ENCODE data around the gene SLC43A3.
"Not testable (repeated sequence)": the region's sequence is repeated elsewhere in the genome, so short reads cannot be mapped to it uniquely, and the experiment has no call there.

SLC43A3 gene

GRCh38 chr11:57376095-57377090, 50.5 kb downstream of the SLC43A3 start:
- DNase-seq: no peak

GRCh38 chr11:57375490-57375889, 51.4 kb downstream of the SLC43A3 start:
- DNase-seq: no peak

GRCh38 chr11:57374966-57375365, 52.0 kb downstream of the SLC43A3 start:
- no peak for DNase-seq

GRCh38 chr11:57373146-57373545, 53.8 kb downstream of the SLC43A3 start:
- no peak for DNase-seq

- DNase-seq: no peak
Measured at GRCh38 chr11:57370941-57371340, 56.0 kb downstream of the SLC43A3 start.

GRCh38 chr11:57370251-57370650, 56.7 kb downstream of the SLC43A3 start:
- DNase-seq: peak; percentile 91

- no peak for DNase-seq
Measured at GRCh38 chr11:57368845-57369232, 58.1 kb downstream of the SLC43A3 start.

GRCh38 chr11:57368106-57368844, 58.6 kb downstream of the SLC43A3 start:
- no peak for DNase-seq

GRCh38 chr11:57364851-57365660, 61.9 kb downstream of the SLC43A3 start:
- no peak for DNase-seq

GRCh38 chr11:57363131-57364080, 63.5 kb downstream of the SLC43A3 start:
- DNase-seq: no peak

GRCh38 chr11:57361926-57362325, 65.0 kb downstream of the SLC43A3 start:
- no peak for DNase-seq

GRCh38 chr11:57361420-57361819, 65.5 kb downstream of the SLC43A3 start:
- DNase-seq: not testable (repeated sequence)

- no peak for DNase-seq
Measured at GRCh38 chr11:57360991-57361390, 65.9 kb downstream of the SLC43A3 start.

GRCh38 chr11:57359896-57360690, 66.8 kb downstream of the SLC43A3 start:
- DNase-seq: no peak

GRCh38 chr11:57359396-57359795, 67.5 kb downstream of the SLC43A3 start:
- DNase-seq: no peak

GRCh38 chr11:57358991-57359390, 67.9 kb downstream of the SLC43A3 start:
- no peak for DNase-seq

- DNase-seq: no peak
Measured at GRCh38 chr11:57358543-57358961, 68.4 kb downstream of the SLC43A3 start.

- no peak for DNase-seq
Measured at GRCh38 chr11:57357856-57358255, 69.1 kb downstream of the SLC43A3 start.

GRCh38 chr11:57357310-57357709, 69.6 kb downstream of the SLC43A3 start:
- no peak for DNase-seq

Measured in EL (cell line).